Measurements from ENCODE around the gene NSA2.
A peak's percentile ranks its signal among the peaks of the same experiment; 100 is the strongest.

DNA sequence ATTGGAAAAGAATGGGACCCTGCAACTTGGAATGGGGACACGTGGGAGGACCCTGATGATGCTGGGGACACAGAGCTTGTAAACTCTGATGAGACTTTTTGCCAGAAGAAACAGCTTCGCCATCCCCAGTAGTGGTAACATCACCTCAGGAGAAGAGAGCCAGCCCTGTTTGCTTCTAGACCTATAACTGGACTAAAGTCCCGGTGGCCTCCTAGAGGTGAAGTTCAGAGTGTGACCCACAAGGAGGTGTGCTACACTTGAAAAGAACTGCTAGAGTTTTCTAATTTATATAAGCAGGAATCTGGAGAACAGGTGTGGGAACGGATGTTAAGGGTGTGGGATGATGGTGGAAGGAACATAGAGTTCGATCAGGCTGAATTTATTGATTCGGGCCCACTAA lies 19.8 kb downstream of the NSA2 start:
- TF ChIP-seq CTCF (IDR thresholded peaks at IDR 0.05) (peak in 3 of 6 experiments; percentile 27 to 38 (median 32)), POLR2A (IDR thresholded peaks at IDR 0.05) (no peak)
